HG03342 (cell line): ENCODE measurements around the gene TEX47.

ENCODE experiments used
- ATAC-seq: cut with Tn5 transposase; IDR thresholded peaks from one replicate; pipeline ENCODE4 v1.9.1; 2021; ENCODE audit warnings: mild to moderate bottlenecking, moderate library complexity; ENCODE audit not compliant: unreplicated experiment

TEX47 gene

DNA sequence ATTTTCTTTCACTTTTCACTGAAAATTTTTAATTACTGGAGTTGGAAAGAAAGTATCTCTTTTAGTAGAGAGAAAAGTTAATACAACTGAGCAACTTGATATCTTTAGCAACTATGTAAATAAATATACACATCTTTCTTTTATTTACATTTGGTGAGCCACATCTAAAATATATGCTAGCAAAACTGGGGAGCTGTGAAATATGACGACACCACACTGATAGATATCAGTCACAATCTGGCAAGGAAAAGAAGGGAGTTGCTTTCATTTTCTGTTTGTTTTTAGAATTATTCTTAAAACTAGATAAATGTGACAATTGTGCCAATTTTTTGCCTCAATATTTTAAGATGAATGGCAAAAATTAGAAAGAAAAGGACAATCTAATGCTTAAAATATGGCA, 38.7 kb downstream of the TEX47 start:
- ATAC-seq, result no peak

DNA sequence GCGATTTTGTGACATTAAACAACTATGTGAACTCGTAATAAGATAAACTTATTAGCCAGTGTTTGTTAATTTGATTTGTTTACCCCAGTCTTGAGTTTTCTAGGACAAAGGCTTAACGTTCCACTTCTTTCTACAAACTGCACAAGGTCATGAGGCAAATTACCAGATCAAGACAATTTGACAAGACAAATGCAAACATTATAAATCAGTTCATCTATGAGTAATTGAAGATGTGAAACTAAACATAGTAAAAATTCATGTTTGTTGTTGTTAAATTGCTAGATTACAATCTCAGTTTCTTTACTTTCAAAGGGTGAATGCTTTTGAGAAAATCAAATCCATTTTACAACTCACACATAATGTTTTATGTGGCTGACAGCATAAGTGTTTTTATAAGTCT, 49.4 kb downstream of the TEX47 start:
- ATAC-seq, result no peak
